ENCODE results near the gene SEMA4D.

DNA sequence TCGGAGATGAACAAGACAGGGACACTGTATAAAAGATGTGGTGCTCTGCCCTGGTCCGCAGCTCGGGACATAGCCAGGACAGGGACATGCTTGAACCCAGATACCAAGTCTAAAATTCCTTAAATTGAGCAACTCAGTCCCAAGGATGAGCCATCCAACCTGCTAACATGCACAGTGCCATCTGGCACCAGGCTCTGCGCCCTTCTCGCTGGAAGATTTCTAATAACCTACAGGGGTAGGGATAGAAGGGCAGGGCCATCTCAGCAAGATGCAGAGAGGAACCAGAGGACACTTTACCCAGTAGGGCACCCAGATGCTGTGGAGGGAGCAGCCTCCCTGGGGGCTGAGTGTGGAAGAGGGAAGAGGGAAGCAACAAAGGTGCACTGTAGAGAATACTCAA, 60.1 kb downstream of the SEMA4D start:
- TF ChIP-seq, protein P1, sequence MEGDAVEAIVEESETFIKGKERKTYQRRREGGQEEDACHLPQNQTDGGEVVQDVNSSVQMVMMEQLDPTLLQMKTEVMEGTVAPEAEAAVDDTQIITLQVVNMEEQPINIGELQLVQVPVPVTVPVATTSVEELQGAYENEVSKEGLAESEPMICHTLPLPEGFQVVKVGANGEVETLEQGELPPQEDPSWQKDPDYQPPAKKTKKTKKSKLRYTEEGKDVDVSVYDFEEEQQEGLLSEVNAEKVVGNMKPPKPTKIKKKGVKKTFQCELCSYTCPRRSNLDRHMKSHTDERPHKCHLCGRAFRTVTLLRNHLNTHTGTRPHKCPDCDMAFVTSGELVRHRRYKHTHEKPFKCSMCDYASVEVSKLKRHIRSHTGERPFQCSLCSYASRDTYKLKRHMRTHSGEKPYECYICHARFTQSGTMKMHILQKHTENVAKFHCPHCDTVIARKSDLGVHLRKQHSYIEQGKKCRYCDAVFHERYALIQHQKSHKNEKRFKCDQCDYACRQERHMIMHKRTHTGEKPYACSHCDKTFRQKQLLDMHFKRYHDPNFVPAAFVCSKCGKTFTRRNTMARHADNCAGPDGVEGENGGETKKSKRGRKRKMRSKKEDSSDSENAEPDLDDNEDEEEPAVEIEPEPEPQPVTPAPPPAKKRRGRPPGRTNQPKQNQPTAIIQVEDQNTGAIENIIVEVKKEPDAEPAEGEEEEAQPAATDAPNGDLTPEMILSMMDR (IDR thresholded peaks at IDR 0.05; ENCODE audit: poor library complexity), result no peak
- TF ChIP-seq EZH2 (IDR thresholded peaks at IDR 0.05; ENCODE audit: borderline replicate concordance), result no peak
